ENCODE measurements around the gene AOPEP. TPM values are rescaled to one million over a fixed set of nuclear protein-coding genes. Genes with fewer than 3 reads are reported as not detected.

Gene AOPEP
- total RNA-seq, 1 experiment from 2014 or later = 36.4 TPM

DNA sequence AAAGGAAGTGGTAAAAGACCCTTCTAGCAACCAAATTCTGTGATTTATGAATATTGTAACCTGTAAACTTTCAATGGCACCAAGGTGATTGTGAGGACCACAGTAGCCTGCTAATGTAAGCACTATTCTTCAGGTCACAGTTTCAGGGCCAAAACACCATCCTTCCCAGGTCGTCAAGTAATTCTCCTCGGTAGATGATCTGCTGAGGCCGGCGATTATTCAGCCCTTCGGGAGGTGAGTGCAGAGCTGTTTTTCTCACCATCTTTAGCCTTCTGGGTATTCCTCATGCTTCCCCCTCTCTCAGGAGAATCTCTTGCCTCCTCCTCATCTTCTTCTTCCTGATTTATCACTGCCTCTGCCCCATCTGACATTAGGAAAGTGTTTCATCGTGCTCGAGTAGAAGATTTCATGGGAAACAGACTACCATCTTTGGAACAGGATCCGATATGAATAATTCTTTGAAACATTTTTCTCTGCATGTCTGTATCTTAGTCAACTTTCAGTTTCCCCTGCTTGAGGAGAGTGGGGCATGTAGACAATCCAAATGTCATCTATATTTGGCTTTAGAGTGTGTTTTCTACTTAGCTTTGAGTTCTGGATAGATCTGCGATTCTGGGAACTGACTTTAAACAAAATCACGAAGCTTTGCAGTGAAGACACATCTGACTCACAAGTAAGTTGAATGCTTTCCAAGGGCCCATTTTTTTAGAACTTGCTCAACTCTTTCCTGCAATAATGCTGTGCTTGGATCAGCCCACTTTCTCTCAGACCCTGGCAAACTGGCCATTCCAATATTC is 173.9 kb downstream of the AOPEP start:
- no TSS peak for BruUV-seq (replicated peaks)
- POLR2A ChIA-PET = no interaction called here

DNA sequence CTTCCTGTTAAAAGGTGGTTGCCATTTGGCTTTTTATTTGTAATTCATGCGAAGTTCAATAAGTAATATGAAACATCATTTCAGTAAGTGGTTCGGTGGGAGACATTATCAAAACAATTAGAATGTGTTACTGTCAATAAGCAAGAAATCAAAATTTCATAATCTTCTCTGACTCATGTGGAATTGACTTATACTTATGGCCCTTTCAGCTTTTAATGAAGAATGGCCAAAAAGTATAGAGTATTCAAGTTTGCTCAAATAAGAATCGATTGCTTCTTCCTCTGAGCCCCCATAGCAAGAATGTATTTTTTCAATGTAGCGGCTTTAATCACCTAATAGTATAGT is 174.5 kb downstream of the AOPEP start:
- no TSS peak for BruUV-seq (replicated peaks)
- TF ChIP-seq TCF7L2 (IDR thresholded peaks at IDR 0.05; ENCODE audit: low read depth, low read length) = no peak
- TF ChIP-seq, protein P1, sequence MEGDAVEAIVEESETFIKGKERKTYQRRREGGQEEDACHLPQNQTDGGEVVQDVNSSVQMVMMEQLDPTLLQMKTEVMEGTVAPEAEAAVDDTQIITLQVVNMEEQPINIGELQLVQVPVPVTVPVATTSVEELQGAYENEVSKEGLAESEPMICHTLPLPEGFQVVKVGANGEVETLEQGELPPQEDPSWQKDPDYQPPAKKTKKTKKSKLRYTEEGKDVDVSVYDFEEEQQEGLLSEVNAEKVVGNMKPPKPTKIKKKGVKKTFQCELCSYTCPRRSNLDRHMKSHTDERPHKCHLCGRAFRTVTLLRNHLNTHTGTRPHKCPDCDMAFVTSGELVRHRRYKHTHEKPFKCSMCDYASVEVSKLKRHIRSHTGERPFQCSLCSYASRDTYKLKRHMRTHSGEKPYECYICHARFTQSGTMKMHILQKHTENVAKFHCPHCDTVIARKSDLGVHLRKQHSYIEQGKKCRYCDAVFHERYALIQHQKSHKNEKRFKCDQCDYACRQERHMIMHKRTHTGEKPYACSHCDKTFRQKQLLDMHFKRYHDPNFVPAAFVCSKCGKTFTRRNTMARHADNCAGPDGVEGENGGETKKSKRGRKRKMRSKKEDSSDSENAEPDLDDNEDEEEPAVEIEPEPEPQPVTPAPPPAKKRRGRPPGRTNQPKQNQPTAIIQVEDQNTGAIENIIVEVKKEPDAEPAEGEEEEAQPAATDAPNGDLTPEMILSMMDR (IDR thresholded peaks at IDR 0.05) = no peak
- no peak for TF ChIP-seq SIN3A (IDR thresholded peaks at IDR 0.05; ENCODE audit: borderline replicate concordance, insufficient read depth, low read depth, low read length)
- no peak for TF ChIP-seq POLR2AphosphoS5 (IDR thresholded peaks at IDR 0.05; ENCODE audit: low read depth, low read length)
- TF ChIP-seq, protein P2, sequence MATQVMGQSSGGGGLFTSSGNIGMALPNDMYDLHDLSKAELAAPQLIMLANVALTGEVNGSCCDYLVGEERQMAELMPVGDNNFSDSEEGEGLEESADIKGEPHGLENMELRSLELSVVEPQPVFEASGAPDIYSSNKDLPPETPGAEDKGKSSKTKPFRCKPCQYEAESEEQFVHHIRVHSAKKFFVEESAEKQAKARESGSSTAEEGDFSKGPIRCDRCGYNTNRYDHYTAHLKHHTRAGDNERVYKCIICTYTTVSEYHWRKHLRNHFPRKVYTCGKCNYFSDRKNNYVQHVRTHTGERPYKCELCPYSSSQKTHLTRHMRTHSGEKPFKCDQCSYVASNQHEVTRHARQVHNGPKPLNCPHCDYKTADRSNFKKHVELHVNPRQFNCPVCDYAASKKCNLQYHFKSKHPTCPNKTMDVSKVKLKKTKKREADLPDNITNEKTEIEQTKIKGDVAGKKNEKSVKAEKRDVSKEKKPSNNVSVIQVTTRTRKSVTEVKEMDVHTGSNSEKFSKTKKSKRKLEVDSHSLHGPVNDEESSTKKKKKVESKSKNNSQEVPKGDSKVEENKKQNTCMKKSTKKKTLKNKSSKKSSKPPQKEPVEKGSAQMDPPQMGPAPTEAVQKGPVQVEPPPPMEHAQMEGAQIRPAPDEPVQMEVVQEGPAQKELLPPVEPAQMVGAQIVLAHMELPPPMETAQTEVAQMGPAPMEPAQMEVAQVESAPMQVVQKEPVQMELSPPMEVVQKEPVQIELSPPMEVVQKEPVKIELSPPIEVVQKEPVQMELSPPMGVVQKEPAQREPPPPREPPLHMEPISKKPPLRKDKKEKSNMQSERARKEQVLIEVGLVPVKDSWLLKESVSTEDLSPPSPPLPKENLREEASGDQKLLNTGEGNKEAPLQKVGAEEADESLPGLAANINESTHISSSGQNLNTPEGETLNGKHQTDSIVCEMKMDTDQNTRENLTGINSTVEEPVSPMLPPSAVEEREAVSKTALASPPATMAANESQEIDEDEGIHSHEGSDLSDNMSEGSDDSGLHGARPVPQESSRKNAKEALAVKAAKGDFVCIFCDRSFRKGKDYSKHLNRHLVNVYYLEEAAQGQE (IDR thresholded peaks at IDR 0.05; ENCODE audit: insufficient read depth in 1 of 2, low read depth in 2 of 2, low read length in 1 of 2) = no peak
- DNase-seq (ENCODE audit: low read depth, low spot score) = no peak
- intact Hi-C loops (cut with micrococcal nuclease; ENCODE audit: unreplicated experiment) = no loop called here
- no peak for ATAC-seq
- no peaks in the 10 kb centered on the region for H3K9me3 ChIP-seq (ENCODE audit: control insufficient read depth, insufficient read depth, low read depth, low read length)
- H3K27ac ChIP-seq (ENCODE audit: low read length) = peak overlapping the region; percentile 36
- H3K4me3 ChIP-seq (ENCODE audit: low read depth in 2 of 2, low read length in 2 of 2) = no peak overlapping the region
- no peaks in the 10 kb centered on the region for H3K36me3 ChIP-seq (ENCODE audit: control insufficient read depth, insufficient read depth, low read length)
- CTCF ChIA-PET = no interaction called here
- POLR2A ChIA-PET = no interaction called here
- in situ Hi-C loops (cut with HindIII; ENCODE audit: low pct_unique_long_range_greater_than_20kb, low sequenced_read_pairs) = no loop called here
- no peaks in the 10 kb centered on the region for H3K27me3 ChIP-seq (ENCODE audit: control insufficient read depth, insufficient read depth, low read length)
- peaks cover 14% of the 10 kb centered on the region; the same call in 1 of the 2 replicates for H3K4me1 ChIP-seq (ENCODE audit: control insufficient read depth, insufficient read depth, low read length)

More for the DNA sequence above, 173.9 kb downstream of the AOPEP start:
- in situ Hi-C loops (cut with HindIII; ENCODE audit: low pct_unique_long_range_greater_than_20kb, low sequenced_read_pairs) = no loop called here
- no peak for ATAC-seq
- no peak for TF ChIP-seq TCF7L2 (IDR thresholded peaks at IDR 0.05; ENCODE audit: low read depth, low read length)
- TF ChIP-seq POLR2AphosphoS5 (IDR thresholded peaks at IDR 0.05; ENCODE audit: low read depth, low read length) = no peak
- TF ChIP-seq, protein P1 (IDR thresholded peaks at IDR 0.05) = no peak
- TF ChIP-seq, protein P2 (IDR thresholded peaks at IDR 0.05; ENCODE audit: insufficient read depth in 1 of 2, low read depth in 2 of 2, low read length in 1 of 2) = no peak
- TF ChIP-seq SIN3A (IDR thresholded peaks at IDR 0.05; ENCODE audit: borderline replicate concordance, insufficient read depth, low read depth, low read length) = no peak
- DNase-seq (ENCODE audit: low read depth, low spot score) = no peak
- no peaks in the 10 kb centered on the region for H3K27me3 ChIP-seq (ENCODE audit: control insufficient read depth, insufficient read depth, low read length)
- CTCF ChIA-PET = no interaction called here
- H3K36me3 ChIP-seq (ENCODE audit: control insufficient read depth, insufficient read depth, low read length) = no peaks in the 10 kb centered on the region
- peaks cover 14% of the 10 kb centered on the region; the same call in 1 of the 2 replicates for H3K4me1 ChIP-seq (ENCODE audit: control insufficient read depth, insufficient read depth, low read length)
- H3K27ac ChIP-seq (ENCODE audit: low read length) = peak overlapping the region; percentile 36
- no peaks in the 10 kb centered on the region for H3K9me3 ChIP-seq (ENCODE audit: control insufficient read depth, insufficient read depth, low read depth, low read length)
- no peak overlapping the region for H3K4me3 ChIP-seq (ENCODE audit: low read depth in 2 of 2, low read length in 2 of 2)
- intact Hi-C loops (cut with micrococcal nuclease; ENCODE audit: unreplicated experiment) = no loop called here

Data from Panc1 (cell line).